Natural killer cell treated with Interleukin-12 subunit alpha and Interleukin-12 subunit beta and Interleukin-15 and Interleukin-18, amount 100 ng/mL, for 72 hours (primary cell): ENCODE data around the gene TSPAN11. TPM values are rescaled to one million over a fixed set of nuclear protein-coding genes. Genes with fewer than 3 reads are reported as not detected.

ENCODE experiments used
- ATAC-seq, 2 donors: fragments of 150-1000 bp; cut with Tn5 transposase in 1 of 2; sonication (Bioruptor Pico), chemical (Tn5 transposase) in 1 of 2; 2 replicates each; pipeline ENCODE4 v1.10.0; 2021
- DNase-seq: peaks from one replicate; pipeline ENCODE4 v3.0.0; 2022; ENCODE audit warnings: low spot score
- H3K27ac Mint-ChIP-seq, 2 donors: 1 replicate in 1 of 2; 2 replicates in 1 of 2; pipeline ENCODE4 v1.8.0; 2022; ENCODE audit warnings: mixed read lengths in 2 of 2, mild to moderate bottlenecking in 1 of 2, moderate library complexity in 1 of 2
- H3K27me3 Mint-ChIP-seq, 2 donors: 1 replicate in 1 of 2; 2 replicates in 1 of 2; pipeline ENCODE4 v1.8.0; 2022; ENCODE audit warnings: mixed read lengths in 2 of 2
- H3K36me3 Mint-ChIP-seq: one replicate; pipeline ENCODE4 v1.8.0; 2022; ENCODE audit warnings: mixed read lengths
- H3K4me1 Mint-ChIP-seq, 2 donors: 1 replicate in 1 of 2; 2 replicates in 1 of 2; pipeline ENCODE4 v1.8.0; 2022; ENCODE audit warnings: low read depth in 2 of 2, mixed read lengths in 2 of 2, mild to moderate bottlenecking in 1 of 2
- H3K4me3 Mint-ChIP-seq: one replicate; pipeline ENCODE4 v1.8.0; 2022; ENCODE audit warnings: mixed read lengths
- H3K9me3 Mint-ChIP-seq: 2 replicates; pipeline ENCODE4 v1.8.0; 2022; ENCODE audit warnings: mixed read lengths
- total RNA-seq, 2 donors: library from RNA; stranded (reverse); gene quantifications; one replicate each; pipeline ENCODE4 v1.2.3, GENCODE V29; 2022

TSPAN11 gene
- total RNA-seq, 2 donors from 2014 or later: not detected

- no peaks in the 10 kb centered on the region for H3K4me1 Mint-ChIP-seq
- no peaks in the 10 kb centered on the region for H3K9me3 Mint-ChIP-seq
- DNase-seq (no peak), ATAC-seq (no peak)
- peaks cover 14 to 21% of the 10 kb centered on the region in 2 donors for H3K27me3 Mint-ChIP-seq
- no peak overlapping the region for H3K4me3 Mint-ChIP-seq
- H3K36me3 Mint-ChIP-seq: no peaks in the 10 kb centered on the region
- H3K27ac Mint-ChIP-seq: no peak overlapping the region
Measured at GRCh38 chr12:30900351-30900750, 26.2 kb upstream of the TSPAN11 start.

- no peak for DNase-seq
- Mint-ChIP-seq H3K27ac (no peak overlapping the region), H3K9me3 (no peaks in the 10 kb centered on the region), H3K27me3 (peaks cover 15 to 19% of the 10 kb centered on the region in 2 donors), H3K4me1 (no peaks in the 10 kb centered on the region), H3K4me3 (no peak overlapping the region), H3K36me3 (no peaks in the 10 kb centered on the region)
- no peak for ATAC-seq
Measured at GRCh38 chr12:30902001-30902400, 24.5 kb upstream of the TSPAN11 start.

GRCh38 chr12:30902596-30902995, 24.0 kb upstream of the TSPAN11 start:
- Mint-ChIP-seq H3K4me3 (no peak overlapping the region), H3K4me1 (no peaks in the 10 kb centered on the region), H3K9me3 (no peaks in the 10 kb centered on the region), H3K36me3 (no peaks in the 10 kb centered on the region), H3K27ac (no peak overlapping the region), H3K27me3 (peaks cover 10 to 13% of the 10 kb centered on the region in 2 donors)
- DNase-seq (no peak), ATAC-seq (no peak)

GRCh38 chr12:30905463-30906009, 21.0 kb upstream of the TSPAN11 start:
- H3K27me3 Mint-ChIP-seq: peaks cover 12 to 13% of the 10 kb centered on the region in 2 donors
- ATAC-seq (no peak), DNase-seq (no peak)
- H3K4me3 Mint-ChIP-seq: no peak overlapping the region
- no peaks in the 10 kb centered on the region for H3K4me1 Mint-ChIP-seq
- H3K36me3 Mint-ChIP-seq: no peaks in the 10 kb centered on the region
- H3K27ac Mint-ChIP-seq: no peak overlapping the region
- no peaks in the 10 kb centered on the region for H3K9me3 Mint-ChIP-seq

GRCh38 chr12:30908076-30908721, 18.3 kb upstream of the TSPAN11 start:
- peaks cover 11 to 13% of the 10 kb centered on the region in 2 donors for H3K27me3 Mint-ChIP-seq
- no peaks in the 10 kb centered on the region for H3K4me1 Mint-ChIP-seq
- DNase-seq (no peak), ATAC-seq (no peak)
- no peak overlapping the region for H3K4me3 Mint-ChIP-seq
- no peaks in the 10 kb centered on the region for H3K36me3 Mint-ChIP-seq
- H3K9me3 Mint-ChIP-seq: no peaks in the 10 kb centered on the region
- no peak overlapping the region for H3K27ac Mint-ChIP-seq

GRCh38 chr12:30908722-30909348, 17.7 kb upstream of the TSPAN11 start:
- H3K27ac Mint-ChIP-seq: no peak overlapping the region
- no peaks in the 10 kb centered on the region for H3K36me3 Mint-ChIP-seq
- peaks cover 14 to 19% of the 10 kb centered on the region in 2 donors for H3K27me3 Mint-ChIP-seq
- DNase-seq (no peak), ATAC-seq (no peak)
- no peak overlapping the region for H3K4me3 Mint-ChIP-seq
- H3K9me3 Mint-ChIP-seq: no peaks in the 10 kb centered on the region
- H3K4me1 Mint-ChIP-seq: no peaks in the 10 kb centered on the region

GRCh38 chr12:30909349-30910037, 17.1 kb upstream of the TSPAN11 start:
- H3K27ac Mint-ChIP-seq: no peak overlapping the region
- no peak overlapping the region for H3K4me3 Mint-ChIP-seq
- no peaks in the 10 kb centered on the region for H3K36me3 Mint-ChIP-seq
- DNase-seq (no peak), ATAC-seq (no peak)
- H3K4me1 Mint-ChIP-seq: no peaks in the 10 kb centered on the region
- H3K9me3 Mint-ChIP-seq: no peaks in the 10 kb centered on the region
- H3K27me3 Mint-ChIP-seq: peaks cover 14 to 19% of the 10 kb centered on the region in 2 donors

- Mint-ChIP-seq H3K27me3 (peaks cover 14 to 19% of the 10 kb centered on the region in 2 donors), H3K9me3 (no peaks in the 10 kb centered on the region)
Measured at GRCh38 chr12:30910038-30910350, 16.6 kb upstream of the TSPAN11 start.

GRCh38 chr12:30911207-30911606, 15.3 kb upstream of the TSPAN11 start:
- Mint-ChIP-seq H3K9me3 (no peaks in the 10 kb centered on the region), H3K36me3 (no peaks in the 10 kb centered on the region), H3K27me3 (peaks cover 14 to 20% of the 10 kb centered on the region in 2 donors), H3K27ac (no peak overlapping the region), H3K4me1 (no peaks in the 10 kb centered on the region), H3K4me3 (no peak overlapping the region)
- DNase-seq: no peak
- ATAC-seq: no peak

More at GRCh38 chr12:30910038-30910350, 16.6 kb upstream of the TSPAN11 start:
- H3K4me3 Mint-ChIP-seq: no peak overlapping the region
- ATAC-seq (no peak), DNase-seq (no peak)
- no peak overlapping the region for H3K27ac Mint-ChIP-seq
- H3K36me3 Mint-ChIP-seq: no peaks in the 10 kb centered on the region
- H3K4me1 Mint-ChIP-seq: no peaks in the 10 kb centered on the region

GRCh38 chr12:30913323-30913722, 13.2 kb upstream of the TSPAN11 start:
- DNase-seq: no peak
- no peak overlapping the region for H3K27ac Mint-ChIP-seq
- H3K4me3 Mint-ChIP-seq: no peak overlapping the region
- H3K9me3 Mint-ChIP-seq: no peaks in the 10 kb centered on the region
- no peaks in the 10 kb centered on the region for H3K4me1 Mint-ChIP-seq
- H3K36me3 Mint-ChIP-seq: no peaks in the 10 kb centered on the region
- peaks cover 13 to 31% of the 10 kb centered on the region in 2 donors for H3K27me3 Mint-ChIP-seq
- no peak for ATAC-seq

GRCh38 chr12:30914986-30915591, 11.5 kb upstream of the TSPAN11 start:
- H3K4me3 Mint-ChIP-seq: no peak overlapping the region
- no peak for DNase-seq
- H3K27ac Mint-ChIP-seq: no peak overlapping the region
- peaks cover 8 to 28% of the 10 kb centered on the region in 2 donors for H3K27me3 Mint-ChIP-seq
- no peaks in the 10 kb centered on the region for H3K4me1 Mint-ChIP-seq
- ATAC-seq: no peak
- H3K9me3 Mint-ChIP-seq: no peaks in the 10 kb centered on the region
- no peaks in the 10 kb centered on the region for H3K36me3 Mint-ChIP-seq

- ATAC-seq (no peak), DNase-seq (no peak)
- Mint-ChIP-seq H3K4me3 (no peak overlapping the region), H3K36me3 (no peaks in the 10 kb centered on the region), H3K27me3 (peaks cover 34 to 55% of the 10 kb centered on the region in 2 donors), H3K4me1 (no peaks in the 10 kb centered on the region), H3K27ac (no peak overlapping the region), H3K9me3 (no peaks in the 10 kb centered on the region)
Measured at GRCh38 chr12:30923057-30923456, 3.5 kb upstream of the TSPAN11 start.

- H3K27me3 Mint-ChIP-seq: peaks cover 37 to 59% of the 10 kb centered on the region in 2 donors
- no peak overlapping the region for H3K27ac Mint-ChIP-seq
- H3K4me1 Mint-ChIP-seq: no peaks in the 10 kb centered on the region
- ATAC-seq (peak in 1 of 2 donors; percentile 22), DNase-seq (no peak)
- H3K4me3 Mint-ChIP-seq: no peak overlapping the region
- H3K9me3 Mint-ChIP-seq: no peaks in the 10 kb centered on the region
- H3K36me3 Mint-ChIP-seq: no peaks in the 10 kb centered on the region
Measured at GRCh38 chr12:30925607-30926242, 823 bp upstream of the TSPAN11 start.
